SK-N-SH (cell line): ENCODE measurements around the gene MBTPS2. TPM values are rescaled to one million over a fixed set of nuclear protein-coding genes. Genes with fewer than 3 reads are reported as not detected.

Experiments
- CTCF ChIA-PET: fragments of 300-600, 350-600 bp; formaldehyde crosslinking; extraction: SDS; loops from one replicate; lab custom pipeline; 2021; lab: Yijun Ruan, JAX
- POLR2A ChIA-PET: fragments of 350-600 bp; sonication (Branson Sonifier 250); formaldehyde crosslinking; extraction: SDS; loops from one replicate; lab custom pipeline; 2020; ENCODE audit warnings: antibody characterized with exemption, inconsistent platforms; lab: Yijun Ruan, JAX
- DNase-seq: peaks from one replicate; pipeline ENCODE4 v3.0.0; 2012
- H2AFZ ChIP-seq: fragments of 200-600 bp; sonication (generic); 2 replicates; pipeline ENCODE4 v1.8.1; 2016; ENCODE audit warnings: antibody characterized with exemption, mild to moderate bottlenecking, low read depth
- H3F3A ChIP-seq: fragments of 200-600 bp; sonication (generic); replicated peaks from 2 replicates; pipeline ENCODE3; 2016; ENCODE audit warnings: antibody characterized with exemption, mild to moderate bottlenecking; ENCODE audit not compliant: insufficient read depth
- H3K27ac ChIP-seq, 2 experiments: fragments of 200-500 bp in 1 of 2; fragments of 200-600 bp in 1 of 2; sonication (Bioruptor generic) in 1 of 2; sonication (generic), shearing (Covaris generic) in 1 of 2; 2 replicates each; pipeline versions ENCODE4 v1.5.1 to v1.6.1; 2014 to 2016; ENCODE audit warnings: low read depth in 2 of 2, inconsistent platforms in 1 of 2, low read length in 1 of 2, mild to moderate bottlenecking in 1 of 2, mixed read lengths in 1 of 2
- H3K27me3 ChIP-seq: fragments of 200-600 bp; sonication (generic), shearing (Covaris generic); 2 replicates; pipeline ENCODE4 v1.6.1; 2016; ENCODE audit warnings: mixed run types; ENCODE audit not compliant: insufficient read depth
- H3K36me3 ChIP-seq, 2 experiments: fragments of 200-500 bp in 1 of 2; fragments of 200-600 bp in 1 of 2; sonication (Bioruptor generic) in 1 of 2; sonication (generic) in 1 of 2; replicated peaks in 1 of 2; 2 replicates each; pipeline versions ENCODE3 to v1.5.1; 2014 to 2016; ENCODE audit warnings: low read length in 1 of 2, mild to moderate bottlenecking in 1 of 2; ENCODE audit not compliant: insufficient read depth in 2 of 2, control insufficient read depth in 1 of 2
- H3K4me1 ChIP-seq, 2 experiments: fragments of 200-500 bp in 1 of 2; fragments of 200-600 bp in 1 of 2; sonication (Bioruptor generic) in 1 of 2; sonication (generic), shearing (Covaris generic) in 1 of 2; 2 replicates each; pipeline versions ENCODE4 v1.5.1 to v1.6.1; 2014 to 2016; ENCODE audit warnings: low read depth in 1 of 2, low read length in 1 of 2, mixed run types in 1 of 2; ENCODE audit not compliant: insufficient read depth in 2 of 2, control insufficient read depth in 1 of 2
- H3K4me2 ChIP-seq: fragments of 200-600 bp; sonication (generic), shearing (Covaris generic); 2 replicates; pipeline ENCODE4 v1.6.1; 2017; ENCODE audit warnings: mixed run types
- H3K4me3 ChIP-seq, 2 experiments: fragments of 200-500 bp in 1 of 2; fragments of 200-600 bp in 1 of 2; sonication (Bioruptor generic) in 1 of 2; sonication (generic), shearing (Covaris generic) in 1 of 2; 2 replicates each; pipeline versions ENCODE4 v1.5.1 to v1.8.1; 2014 to 2016; ENCODE audit warnings: low read depth in 2 of 2, inconsistent platforms in 1 of 2, low read length in 1 of 2, mild to moderate bottlenecking in 1 of 2, mixed read lengths in 1 of 2, moderate library complexity in 1 of 2
- H3K79me2 ChIP-seq: fragments of 200-600 bp; sonication (generic); 2 replicates; pipeline ENCODE4 v1.8.1; 2017; ENCODE audit warnings: mild to moderate bottlenecking; ENCODE audit not compliant: insufficient read depth
- H3K9ac ChIP-seq: fragments of 200-600 bp; sonication (generic); 2 replicates; pipeline ENCODE4 v1.6.1; 2017; ENCODE audit warnings: mixed run types
- H3K9me2 ChIP-seq: fragments of 200-600 bp; sonication (generic); 2 replicates; pipeline ENCODE4 v1.6.1; 2017; ENCODE audit warnings: mixed run types
- H3K9me3 ChIP-seq: fragments of 200-600 bp; sonication (generic); 2 replicates; pipeline ENCODE4 v1.6.1; 2017; ENCODE audit warnings: mixed run types, mild to moderate bottlenecking, moderate library complexity
- H4K20me1 ChIP-seq: fragments of 200-600 bp; sonication (generic); 2 replicates; pipeline ENCODE4 v1.6.1; 2017; ENCODE audit warnings: mild to moderate bottlenecking, mixed run types; ENCODE audit not compliant: insufficient read depth
- EZH2phosphoT487 ChIP-seq: fragments of 200-600 bp; sonication (generic); IDR thresholded peaks from 2 replicates; pipeline ENCODE4 v1.6.1; 2017; ENCODE audit warnings: low read depth, mixed run types, mild to moderate bottlenecking, antibody characterized with exemption, moderate library complexity, borderline replicate concordance
- FOSL2 ChIP-seq: IDR thresholded peaks from 2 replicates; pipeline ENCODE4 v1.4.0; 2012; ENCODE audit warnings: low read depth, mild to moderate bottlenecking, moderate library complexity, borderline replicate concordance
- GABPA ChIP-seq: IDR thresholded peaks from 2 replicates; pipeline ENCODE4 v1.4.0; 2012; ENCODE audit warnings: low read depth, mild to moderate bottlenecking
- JUND ChIP-seq: IDR thresholded peaks from 2 replicates; pipeline ENCODE4 v1.4.0; 2012
- MAX ChIP-seq: IDR thresholded peaks from 2 replicates; pipeline ENCODE4 v1.4.0; 2012; ENCODE audit warnings: low read depth
- MXI1 ChIP-seq: IDR thresholded peaks from 2 replicates; pipeline ENCODE4 v1.6.1; 2012; ENCODE audit warnings: mild to moderate bottlenecking, low read depth, low read length, improper control_type of control experiment
- NFIC ChIP-seq: IDR thresholded peaks from 2 replicates; pipeline ENCODE4 v1.4.0; 2012; ENCODE audit warnings: borderline replicate concordance
- PBX3 ChIP-seq: IDR thresholded peaks from 2 replicates; pipeline ENCODE4; 2012
- RAD21 ChIP-seq: IDR thresholded peaks from 2 replicates; pipeline ENCODE4 v1.6.1; 2012; ENCODE audit warnings: mild to moderate bottlenecking, low read length
- REST ChIP-seq: IDR thresholded peaks from 2 replicates; pipeline ENCODE4 v1.6.1; 2012; ENCODE audit warnings: mild to moderate bottlenecking, low read depth, low read length, moderate library complexity
- TCF12 ChIP-seq: IDR thresholded peaks from 2 replicates; pipeline ENCODE4 v1.4.0; 2012
- TEAD4 ChIP-seq: IDR thresholded peaks from 2 replicates; pipeline ENCODE4 v1.4.0; 2012; ENCODE audit warnings: mild to moderate bottlenecking, borderline replicate concordance; ENCODE audit not compliant: insufficient read depth
- USF1 ChIP-seq: IDR thresholded peaks from 2 replicates; pipeline ENCODE4 v1.4.0; 2012; ENCODE audit warnings: low read depth, borderline replicate concordance
- YY1 ChIP-seq: IDR thresholded peaks from 2 replicates; pipeline ENCODE4 v1.4.0; 2012; ENCODE audit warnings: low read depth, mild to moderate bottlenecking
- WGBS: methylation state at CpG from one replicate; pipeline ENCODE4 v1.1.6; 2017; ENCODE audit warnings: low lambda C conversion rate; 5-methylcytosine and 5-hydroxymethylcytosine counted together
- polyA plus RNA-seq, 3 experiments: library from polyadenylated mRNA; depleted of rRNA; stranded (reverse); fragments of >200 nt; gene quantifications; 2 replicates each; pipeline ENCODE4 v1.2.3, GENCODE V29; 2012

Gene MBTPS2
- polyA plus RNA-seq, 1 of the 3 experiments (the other 2 are of a cell fraction) = 21.6 TPM

- Histone ChIP-seq H3K27ac (no peak within 1 kb of the TSS), H3F3A (peaks cover 4% of the 10 kb centered on the region), H3K9ac (no peak within 1 kb of the TSS), H3K9me2 (no peaks in the 10 kb centered on the region), H3K9me3 (no peaks in the 10 kb centered on the region), H3K79me2 (no peaks in the 10 kb centered on the region), H2AFZ (no peak within 1 kb of the TSS), H4K20me1 (no peaks in the 10 kb centered on the region), H3K36me3 (peaks cover 47 to 51% of the 10 kb centered on the region in 2 experiments), H3K27me3 (no peaks in the 10 kb centered on the region), H3K4me3 (no peak within 1 kb of the TSS), H3K4me2 (no peak within 1 kb of the TSS), H3K4me1 (no peaks in the 10 kb centered on the region)
- DNase-seq = no peak
- WGBS = 90% methylated on average over 29 of the region's 29 CpGs
- ChIA-PET POLR2A (no interaction called here), CTCF (interaction anchor here (0.6 kb wide), 1 partner anchor 12 kb away, joined by 3 read pairs; no protein-coding TSS in a partner anchor)
- TF ChIP-seq MXI1 (no peak), EZH2phosphoT487 (no peak), TCF12 (no peak), PBX3 (no peak), NFIC (no peak), RAD21 (no peak), JUND (no peak), USF1 (no peak), YY1 (no peak), TEAD4 (no peak), REST (no peak), GABPA (no peak), MAX (no peak), FOSL2 (no peak)
Observed at GRCh38 chrX:21855937-21856415, 16.6 kb downstream of the MBTPS2 start, which contains the start of gene YY2. Gene YY2 (plus strand): TSS chrX:21855987. CDS start chrX:21856485, 498 bp downstream.
